Measurements from ENCODE around the gene TEX38. TPM values are rescaled to one million over a fixed set of nuclear protein-coding genes. Genes with fewer than 3 reads are reported as not detected.

Gene TEX38
- total and polyA plus RNA-seq, 2 of the 13 experiments (the other 11 are each of a cell fraction or from before 2014, with no cell fraction given) = 0.18 TPM; not detected in 1

DNA sequence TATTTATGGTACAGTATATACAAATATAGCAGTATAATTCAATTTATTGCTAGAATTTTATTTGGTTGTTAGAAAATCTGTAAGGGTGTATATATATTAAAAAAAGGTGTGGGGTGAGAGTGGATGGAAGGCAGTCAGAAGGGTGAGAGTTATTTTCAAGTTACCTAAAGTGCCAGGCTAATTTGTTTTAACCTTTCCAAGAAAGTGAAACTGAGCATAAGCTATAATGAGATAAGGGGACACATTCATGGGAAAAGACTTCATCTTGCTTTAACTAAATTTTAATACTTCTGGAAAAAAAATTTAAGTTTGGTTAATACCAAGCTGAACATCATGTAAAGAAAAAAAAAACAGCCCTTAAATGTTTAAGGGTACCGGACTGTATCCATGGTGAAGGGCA, 4.9 kb downstream of the TEX38 start (continued):
- no peak for TF ChIP-seq RAD51 (IDR thresholded peaks at IDR 0.05; ENCODE audit: borderline replicate concordance)
- TF ChIP-seq RNF2 (conservative IDR thresholded peaks at IDR 0.05; ENCODE audit: low read depth) = no peak
- TF ChIP-seq, protein P1, sequence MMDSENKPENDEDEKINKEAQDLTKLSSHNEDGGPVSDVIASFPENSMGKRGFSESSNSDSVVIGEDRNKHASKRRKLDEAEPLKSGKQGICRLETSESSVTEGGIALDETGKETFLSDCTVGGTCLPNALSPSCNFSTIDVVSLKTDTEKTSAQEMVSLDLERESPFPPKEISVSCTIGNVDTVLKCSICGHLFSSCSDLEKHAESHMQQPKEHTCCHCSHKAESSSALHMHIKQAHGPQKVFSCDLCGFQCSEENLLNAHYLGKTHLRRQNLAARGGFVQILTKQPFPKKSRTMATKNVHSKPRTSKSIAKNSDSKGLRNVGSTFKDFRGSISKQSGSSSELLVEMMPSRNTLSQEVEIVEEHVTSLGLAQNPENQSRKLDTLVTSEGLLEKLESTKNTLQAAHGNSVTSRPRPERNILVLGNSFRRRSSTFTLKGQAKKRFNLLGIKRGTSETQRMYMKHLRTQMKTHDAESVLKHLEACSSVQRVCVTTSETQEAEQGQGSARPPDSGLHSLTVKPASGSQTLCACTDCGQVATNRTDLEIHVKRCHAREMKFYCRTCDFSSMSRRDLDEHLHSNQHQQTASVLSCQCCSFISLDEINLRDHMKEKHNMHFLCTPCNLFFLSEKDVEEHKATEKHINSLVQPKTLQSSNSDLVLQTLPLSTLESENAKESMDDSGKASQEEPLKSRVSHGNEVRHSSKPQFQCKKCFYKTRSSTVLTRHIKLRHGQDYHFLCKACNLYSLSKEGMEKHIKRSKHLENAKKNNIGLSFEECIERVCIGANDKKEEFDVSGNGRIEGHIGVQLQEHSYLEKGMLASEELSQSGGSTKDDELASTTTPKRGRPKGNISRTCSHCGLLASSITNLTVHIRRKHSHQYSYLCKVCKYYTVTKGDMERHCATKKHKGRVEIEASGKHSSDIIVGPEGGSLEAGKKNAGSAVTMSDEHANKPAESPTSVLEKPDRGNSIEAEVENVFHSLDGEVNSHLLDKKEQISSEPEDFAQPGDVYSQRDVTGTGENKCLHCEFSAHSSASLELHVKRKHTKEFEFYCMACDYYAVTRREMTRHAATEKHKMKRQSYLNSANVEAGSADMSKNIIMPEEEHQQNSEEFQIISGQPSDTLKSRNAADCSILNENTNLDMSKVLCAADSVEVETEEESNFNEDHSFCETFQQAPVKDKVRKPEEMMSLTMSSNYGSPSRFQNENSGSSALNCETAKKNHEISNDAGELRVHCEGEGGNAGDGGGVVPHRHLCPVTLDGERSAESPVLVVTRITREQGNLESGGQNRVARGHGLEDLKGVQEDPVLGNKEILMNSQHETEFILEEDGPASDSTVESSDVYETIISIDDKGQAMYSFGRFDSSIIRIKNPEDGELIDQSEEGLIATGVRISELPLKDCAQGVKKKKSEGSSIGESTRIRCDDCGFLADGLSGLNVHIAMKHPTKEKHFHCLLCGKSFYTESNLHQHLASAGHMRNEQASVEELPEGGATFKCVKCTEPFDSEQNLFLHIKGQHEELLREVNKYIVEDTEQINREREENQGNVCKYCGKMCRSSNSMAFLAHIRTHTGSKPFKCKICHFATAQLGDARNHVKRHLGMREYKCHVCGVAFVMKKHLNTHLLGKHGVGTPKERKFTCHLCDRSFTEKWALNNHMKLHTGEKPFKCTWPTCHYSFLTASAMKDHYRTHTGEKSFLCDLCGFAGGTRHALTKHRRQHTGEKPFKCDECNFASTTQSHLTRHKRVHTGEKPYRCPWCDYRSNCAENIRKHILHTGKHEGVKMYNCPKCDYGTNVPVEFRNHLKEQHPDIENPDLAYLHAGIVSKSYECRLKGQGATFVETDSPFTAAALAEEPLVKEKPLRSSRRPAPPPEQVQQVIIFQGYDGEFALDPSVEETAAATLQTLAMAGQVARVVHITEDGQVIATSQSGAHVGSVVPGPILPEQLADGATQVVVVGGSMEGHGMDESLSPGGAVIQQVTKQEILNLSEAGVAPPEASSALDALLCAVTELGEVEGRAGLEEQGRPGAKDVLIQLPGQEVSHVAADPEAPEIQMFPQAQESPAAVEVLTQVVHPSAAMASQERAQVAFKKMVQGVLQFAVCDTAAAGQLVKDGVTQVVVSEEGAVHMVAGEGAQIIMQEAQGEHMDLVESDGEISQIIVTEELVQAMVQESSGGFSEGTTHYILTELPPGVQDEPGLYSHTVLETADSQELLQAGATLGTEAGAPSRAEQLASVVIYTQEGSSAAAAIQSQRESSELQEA (CRISPR knock-in tag; IDR thresholded peaks at IDR 0.05; ENCODE audit: not compliant biosample characterization) = no peak

DNA sequence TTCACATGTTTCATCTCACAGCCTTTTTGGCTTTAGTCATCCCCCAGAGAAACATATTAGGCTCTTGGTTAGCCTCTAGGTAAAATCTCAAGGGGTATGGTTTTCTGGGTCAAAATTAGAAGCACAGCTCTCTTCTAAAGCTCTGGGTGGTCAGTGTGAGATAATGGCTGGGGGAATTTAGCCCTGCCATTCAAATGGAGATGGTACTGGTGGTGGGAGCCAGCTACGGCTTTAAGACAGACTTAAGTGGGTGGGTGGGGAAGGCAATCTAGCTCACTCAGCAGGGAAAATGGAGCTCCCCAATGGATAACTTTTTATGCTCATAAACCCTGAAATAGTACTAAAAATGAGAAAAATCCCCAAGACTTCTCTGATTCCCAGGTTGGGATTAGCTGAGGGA, 5.7 kb downstream of the TEX38 start:
- Histone ChIP-seq H3K9ac (ENCODE audit: insufficient read depth, low read depth, low read length) (no peak overlapping the region), H3K9me3 (ENCODE audit: low read length) (no peaks in the 10 kb centered on the region), H3K79me2 (ENCODE audit: insufficient read depth, low read length) (no peaks in the 10 kb centered on the region), H2AFZ (ENCODE audit: low read length) (no peak overlapping the region), H3K36me3 (replicated peaks in 1 of 2; ENCODE audit: control insufficient read depth in 1 of 2, insufficient read depth in 2 of 2, low read length in 2 of 2) (peaks cover 12 to 40% of the 10 kb centered on the region in 2 experiments; a peak in 4 of 5 replicates), H3K4me2 (ENCODE audit: low read depth, low read length) (no peak overlapping the region), H4K20me1 (ENCODE audit: insufficient read depth, low read length) (no peaks in the 10 kb centered on the region), H3K4me1 (ENCODE audit: insufficient read depth, low read length) (peaks cover 16% of the 10 kb centered on the region), H3K27ac (ENCODE audit: extremely low read length, insufficient read depth, low read length) (no peak overlapping the region), H3K4me3 (replicated peaks in 1 of 3; ENCODE audit: insufficient read depth in 1 of 3, low read depth in 2 of 3, low read length in 3 of 3) (no peak overlapping the region), H3K27me3 (ENCODE audit: control insufficient read depth in 1 of 2, insufficient read depth in 2 of 2, low read length in 2 of 2) (no peaks in the 10 kb centered on the region)
- 90% methylated on average over 1 of the region's 1 CpG for WGBS (ENCODE audit: low lambda C conversion rate)
- ATAC-seq (no peak), DNase-seq (ENCODE audit: low spot score) (no peak), FAIRE-seq (no peak)
- ChIA-PET POLR2A (interaction anchor here (1.3 to 1.9 kb wide), 2 partner anchors 9 to 61 kb away, joined by 3 to 6 read pairs; partner anchors contain the start of genes ATPAF1 and MOB3C), CTCF (ENCODE audit: low intra/inter-chr PET ratio, low total read pairs) (no interaction called here)
- in situ Hi-C loops (cut with HindIII; ENCODE audit: extremely low pct_ligation_motif_present, low pct_unique_long_range_greater_than_20kb) = no loop called here
- intact Hi-C loops (cut with micrococcal nuclease; ENCODE audit: unreplicated experiment) = no loop called here
- BruUV-seq (replicated peaks) = TSS peak; percentile 16
- TF ChIP-seq KLF15 (CRISPR knock-in tag; IDR thresholded peaks at IDR 0.05; ENCODE audit: borderline replicate concordance) = no peak
- no peak for TF ChIP-seq NFRKB (IDR thresholded peaks at IDR 0.05)
- TF ChIP-seq MATR3 (CRISPR knock-in tag; IDR thresholded peaks at IDR 0.05) = no peak
- no peak for TF ChIP-seq NAIF1 (CRISPR knock-in tag; IDR thresholded peaks at IDR 0.05; ENCODE audit: borderline replicate concordance)
- no peak for TF ChIP-seq XBP1 (CRISPR knock-in tag; IDR thresholded peaks at IDR 0.05)
- TF ChIP-seq, protein P2, sequence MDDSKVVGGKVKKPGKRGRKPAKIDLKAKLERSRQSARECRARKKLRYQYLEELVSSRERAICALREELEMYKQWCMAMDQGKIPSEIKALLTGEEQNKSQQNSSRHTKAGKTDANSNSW (CRISPR knock-in tag; IDR thresholded peaks at IDR 0.05; ENCODE audit: borderline replicate concordance) = no peak
- TF ChIP-seq TBL1XR1 (IDR thresholded peaks at IDR 0.05; ENCODE audit: borderline replicate concordance, low read length, partially characterized antibody) = no peak
- TF ChIP-seq ZNF558 (CRISPR knock-in tag; IDR thresholded peaks at IDR 0.05; ENCODE audit: borderline replicate concordance) = no peak
- no peak for TF ChIP-seq ZNF878 (CRISPR knock-in tag; IDR thresholded peaks at IDR 0.05)
- TF ChIP-seq, protein P3, sequence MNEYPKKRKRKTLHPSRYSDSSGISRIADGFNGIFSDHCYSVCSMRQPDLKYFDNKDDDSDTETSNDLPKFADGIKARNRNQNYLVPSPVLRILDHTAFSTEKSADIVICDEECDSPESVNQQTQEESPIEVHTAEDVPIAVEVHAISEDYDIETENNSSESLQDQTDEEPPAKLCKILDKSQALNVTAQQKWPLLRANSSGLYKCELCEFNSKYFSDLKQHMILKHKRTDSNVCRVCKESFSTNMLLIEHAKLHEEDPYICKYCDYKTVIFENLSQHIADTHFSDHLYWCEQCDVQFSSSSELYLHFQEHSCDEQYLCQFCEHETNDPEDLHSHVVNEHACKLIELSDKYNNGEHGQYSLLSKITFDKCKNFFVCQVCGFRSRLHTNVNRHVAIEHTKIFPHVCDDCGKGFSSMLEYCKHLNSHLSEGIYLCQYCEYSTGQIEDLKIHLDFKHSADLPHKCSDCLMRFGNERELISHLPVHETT (CRISPR knock-in tag; conservative IDR thresholded peaks at IDR 0.05) = no peak
